ENCODE data around the gene KRTAP25-1. TPM values are rescaled to one million over a fixed set of nuclear protein-coding genes. Genes with fewer than 3 reads are reported as not detected.

Gene KRTAP25-1
- total and polyA plus RNA-seq, 2 of the 8 experiments (the other 6 are each of a cell fraction or from before 2014, with no cell fraction given): not detected

DNA sequence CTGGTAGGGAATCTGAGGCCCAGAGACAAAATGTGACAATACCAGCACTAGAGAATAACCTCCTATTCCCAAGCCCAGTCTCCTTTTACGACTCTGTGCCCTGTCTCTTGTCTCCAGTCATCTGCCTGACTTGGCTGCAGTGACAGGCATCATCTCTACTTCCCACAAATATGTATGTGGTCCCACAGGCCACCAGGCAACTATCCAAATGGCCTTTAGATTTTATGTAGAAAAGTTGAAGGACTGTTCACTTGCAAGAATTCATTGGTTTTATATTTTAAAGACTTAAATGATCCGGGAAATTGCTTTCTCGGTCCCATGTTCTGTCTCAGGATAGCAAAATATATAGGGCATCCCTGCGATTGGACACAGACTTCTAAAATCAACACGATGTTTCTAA is 18.2 kb downstream of the KRTAP25-1 start:
- no peak overlapping the region for H3K4me3 ChIP-seq (ENCODE audit: extremely low read depth in 1 of 4, insufficient read depth in 2 of 4, low read depth in 3 of 4, low read length in 4 of 4)
- DNase-seq (ENCODE audit: low read depth in 1 of 2, low spot score in 2 of 2) (no peak), FAIRE-seq (no peak)
- no peak overlapping the region for H2BK12ac ChIP-seq (ENCODE audit: low read depth, low read length)
- no peak overlapping the region for H4K5ac ChIP-seq (ENCODE audit: insufficient read length, low read depth, low read length)
- no peaks in the 10 kb centered on the region for H3K79me2 ChIP-seq (ENCODE audit: control insufficient read depth in 1 of 2, insufficient read depth in 2 of 2, low read length in 2 of 2)
- no peak overlapping the region for H4K8ac ChIP-seq (ENCODE audit: extremely low read depth, insufficient read depth, low read length)
- no peak overlapping the region for H3K4ac ChIP-seq (replicated peaks; ENCODE audit: insufficient read length, low read depth, low read length)
- H2BK120ac ChIP-seq (replicated peaks; ENCODE audit: low read depth, low read length): no peak overlapping the region
- H2BK5ac ChIP-seq (ENCODE audit: low read depth, low read length): no peak overlapping the region
- H4K91ac ChIP-seq (replicated peaks; ENCODE audit: insufficient read length, low read length): no peak overlapping the region
- no peak overlapping the region for H2AK5ac ChIP-seq (ENCODE audit: low read depth, low read length)
- no peak overlapping the region for H2AFZ ChIP-seq (ENCODE audit: low read length)
- H3K27ac ChIP-seq (ENCODE audit: low read depth, low read length): no peak overlapping the region
- H4K20me1 ChIP-seq (replicated peaks in 1 of 2; ENCODE audit: control insufficient read depth in 1 of 2, insufficient read depth in 2 of 2, low read length in 2 of 2): no peaks in the 10 kb centered on the region
- H3K9me3 ChIP-seq (ENCODE audit: insufficient read depth in 2 of 2, low read depth in 1 of 2, low read length in 1 of 2): no peaks in the 10 kb centered on the region
- no peak overlapping the region for H3K14ac ChIP-seq (ENCODE audit: insufficient read length)
- POLR2A ChIA-PET (ENCODE audit: partially characterized antibody): no interaction called here
- H3K4me2 ChIP-seq (ENCODE audit: insufficient read depth in 1 of 2, low read depth in 2 of 2, low read length in 2 of 2): no peak overlapping the region
- H2BK15ac ChIP-seq (ENCODE audit: low read length): no peak overlapping the region
- WGBS, 2 experiments (ENCODE audit: extremely low coverage in 1 of 2, insufficient coverage in 1 of 2, insufficient read length in 1 of 2, insufficient replicate concordance in 2 of 2, low coverage in 1 of 2, low lambda C conversion rate in 2 of 2, missing lambda C conversion rate in 1 of 2): 97% methylated on average over 5 of the region's 5 CpGs; no CpG with 5 or more reads in 1 of the 2 experiments
- H3K4me1 ChIP-seq (replicated peaks in 1 of 4; ENCODE audit: control insufficient read depth in 3 of 4, insufficient read depth in 4 of 4, low read length in 3 of 4): no peaks in the 10 kb centered on the region
- H3K9ac ChIP-seq (replicated peaks in 1 of 4; ENCODE audit: extremely low read depth in 1 of 4, low read depth in 3 of 4, low read length in 3 of 4): no peak overlapping the region
- TF ChIP-seq RAD21 (IDR thresholded peaks at IDR 0.05 in 1 of 2, conservative IDR thresholded peaks at IDR 0.05 in 1 of 2; ENCODE audit: low read depth in 2 of 2, low read length in 2 of 2): no peak
- TF ChIP-seq NRF1 (IDR thresholded peaks at IDR 0.05; ENCODE audit: low read depth, low read length): no peak
- TF ChIP-seq CBX8 (IDR thresholded peaks at IDR 0.05; ENCODE audit: borderline replicate concordance, low read depth, low read length): no peak
- TF ChIP-seq PHF8 (conservative IDR thresholded peaks at IDR 0.05; ENCODE audit: low read depth, low read length): no peak
- TF ChIP-seq, protein P1, sequence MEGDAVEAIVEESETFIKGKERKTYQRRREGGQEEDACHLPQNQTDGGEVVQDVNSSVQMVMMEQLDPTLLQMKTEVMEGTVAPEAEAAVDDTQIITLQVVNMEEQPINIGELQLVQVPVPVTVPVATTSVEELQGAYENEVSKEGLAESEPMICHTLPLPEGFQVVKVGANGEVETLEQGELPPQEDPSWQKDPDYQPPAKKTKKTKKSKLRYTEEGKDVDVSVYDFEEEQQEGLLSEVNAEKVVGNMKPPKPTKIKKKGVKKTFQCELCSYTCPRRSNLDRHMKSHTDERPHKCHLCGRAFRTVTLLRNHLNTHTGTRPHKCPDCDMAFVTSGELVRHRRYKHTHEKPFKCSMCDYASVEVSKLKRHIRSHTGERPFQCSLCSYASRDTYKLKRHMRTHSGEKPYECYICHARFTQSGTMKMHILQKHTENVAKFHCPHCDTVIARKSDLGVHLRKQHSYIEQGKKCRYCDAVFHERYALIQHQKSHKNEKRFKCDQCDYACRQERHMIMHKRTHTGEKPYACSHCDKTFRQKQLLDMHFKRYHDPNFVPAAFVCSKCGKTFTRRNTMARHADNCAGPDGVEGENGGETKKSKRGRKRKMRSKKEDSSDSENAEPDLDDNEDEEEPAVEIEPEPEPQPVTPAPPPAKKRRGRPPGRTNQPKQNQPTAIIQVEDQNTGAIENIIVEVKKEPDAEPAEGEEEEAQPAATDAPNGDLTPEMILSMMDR (IDR thresholded peaks at IDR 0.05; ENCODE audit: control extremely low read depth in 1 of 3, insufficient read depth in 1 of 3, low read depth in 1 of 3, low read length in 3 of 3): no peak
- no peak for TF ChIP-seq BRCA1 (IDR thresholded peaks at IDR 0.05; ENCODE audit: low read depth, low read length)
- no peak for TF ChIP-seq SIN3A (conservative IDR thresholded peaks at IDR 0.05 in 1 of 2, IDR thresholded peaks at IDR 0.05 in 1 of 2; ENCODE audit: low read depth in 1 of 2, low read length in 2 of 2)
- TF ChIP-seq SIX5 (IDR thresholded peaks at IDR 0.05; ENCODE audit: low read depth, low read length): no peak
- no peak overlapping the region for H3K18ac ChIP-seq (ENCODE audit: extremely low read depth, low read length)
- H2BK20ac ChIP-seq (ENCODE audit: low read length): no peak overlapping the region
- no peaks in the 10 kb centered on the region for H3K23me2 ChIP-seq (ENCODE audit: low read depth, low read length)
- no peak overlapping the region for H3K23ac ChIP-seq (ENCODE audit: insufficient read length)
- no peak overlapping the region for H3K56ac ChIP-seq (replicated peaks; ENCODE audit: insufficient read length, low read depth, low read length)
- CTCF ChIA-PET (ENCODE audit: partially characterized antibody): no interaction called here
- no peaks in the 10 kb centered on the region for H3K79me1 ChIP-seq (ENCODE audit: low read depth, low read length)
- no peaks in the 10 kb centered on the region for H3K36me3 ChIP-seq (ENCODE audit: control insufficient read depth in 2 of 4, insufficient read depth in 4 of 4, low read length in 3 of 4)
- H3K27me3 ChIP-seq (replicated peaks in 1 of 4; ENCODE audit: control insufficient read depth in 3 of 4, extremely low read depth in 1 of 4, insufficient read depth in 3 of 4, low read length in 3 of 4): no peaks in the 10 kb centered on the region
